GM12874 (cell line): ENCODE results near the gene GNA15.

ENCODE experiments used
- TF ChIP-seq, protein P1 (sequence below): IDR thresholded peaks from 2 replicates; pipeline ENCODE4 v1.5.1; 2011; ENCODE audit warnings: low read depth, mild to moderate bottlenecking, control low read depth, low read length, moderate library complexity; ENCODE audit not compliant: insufficient read depth

Gene GNA15

DNA sequence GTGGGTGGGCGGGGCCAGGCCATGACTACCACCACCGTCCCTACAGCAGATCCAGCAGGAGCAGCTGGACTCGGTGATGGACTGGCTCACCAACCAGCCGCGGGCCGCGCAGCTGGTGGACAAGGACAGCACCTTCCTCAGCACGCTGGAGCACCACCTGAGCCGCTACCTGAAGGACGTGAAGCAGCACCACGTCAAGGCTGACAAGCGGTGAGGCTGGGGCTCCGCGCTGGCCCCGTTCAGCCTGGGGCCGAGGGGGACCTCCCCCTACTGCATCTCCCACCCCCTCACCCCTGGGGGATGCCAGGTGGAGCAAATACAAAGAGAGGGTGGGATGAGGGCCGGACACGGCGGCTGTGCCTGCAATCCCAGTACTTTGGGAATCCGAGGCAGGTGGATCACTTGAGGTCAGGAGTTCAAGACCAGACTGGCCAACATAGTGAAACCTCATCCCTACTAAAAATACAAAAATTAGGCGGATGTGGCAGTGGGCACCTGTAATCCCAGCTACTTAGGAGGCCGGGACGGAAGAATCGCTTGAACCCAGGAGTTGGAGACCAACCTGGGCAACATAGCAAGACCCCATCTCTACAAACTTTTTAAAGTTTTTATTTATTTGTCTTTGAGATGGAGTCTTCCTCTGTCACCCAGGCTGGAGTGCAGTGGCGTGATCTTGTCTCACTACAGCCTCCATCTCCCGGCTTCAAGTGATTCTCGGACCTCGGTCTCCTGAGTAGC lies 70.6 kb downstream of the GNA15 start:
- TF ChIP-seq, protein P1, sequence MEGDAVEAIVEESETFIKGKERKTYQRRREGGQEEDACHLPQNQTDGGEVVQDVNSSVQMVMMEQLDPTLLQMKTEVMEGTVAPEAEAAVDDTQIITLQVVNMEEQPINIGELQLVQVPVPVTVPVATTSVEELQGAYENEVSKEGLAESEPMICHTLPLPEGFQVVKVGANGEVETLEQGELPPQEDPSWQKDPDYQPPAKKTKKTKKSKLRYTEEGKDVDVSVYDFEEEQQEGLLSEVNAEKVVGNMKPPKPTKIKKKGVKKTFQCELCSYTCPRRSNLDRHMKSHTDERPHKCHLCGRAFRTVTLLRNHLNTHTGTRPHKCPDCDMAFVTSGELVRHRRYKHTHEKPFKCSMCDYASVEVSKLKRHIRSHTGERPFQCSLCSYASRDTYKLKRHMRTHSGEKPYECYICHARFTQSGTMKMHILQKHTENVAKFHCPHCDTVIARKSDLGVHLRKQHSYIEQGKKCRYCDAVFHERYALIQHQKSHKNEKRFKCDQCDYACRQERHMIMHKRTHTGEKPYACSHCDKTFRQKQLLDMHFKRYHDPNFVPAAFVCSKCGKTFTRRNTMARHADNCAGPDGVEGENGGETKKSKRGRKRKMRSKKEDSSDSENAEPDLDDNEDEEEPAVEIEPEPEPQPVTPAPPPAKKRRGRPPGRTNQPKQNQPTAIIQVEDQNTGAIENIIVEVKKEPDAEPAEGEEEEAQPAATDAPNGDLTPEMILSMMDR = no peak

GRCh38 chr19:3207461-3208242 lies 71.8 kb downstream of the GNA15 start:
- TF ChIP-seq, protein P1 = no peak

- TF ChIP-seq, protein P1 = no peak
Observed at GRCh38 chr19:3208317-3209207, 72.7 kb downstream of the GNA15 start.

DNA sequence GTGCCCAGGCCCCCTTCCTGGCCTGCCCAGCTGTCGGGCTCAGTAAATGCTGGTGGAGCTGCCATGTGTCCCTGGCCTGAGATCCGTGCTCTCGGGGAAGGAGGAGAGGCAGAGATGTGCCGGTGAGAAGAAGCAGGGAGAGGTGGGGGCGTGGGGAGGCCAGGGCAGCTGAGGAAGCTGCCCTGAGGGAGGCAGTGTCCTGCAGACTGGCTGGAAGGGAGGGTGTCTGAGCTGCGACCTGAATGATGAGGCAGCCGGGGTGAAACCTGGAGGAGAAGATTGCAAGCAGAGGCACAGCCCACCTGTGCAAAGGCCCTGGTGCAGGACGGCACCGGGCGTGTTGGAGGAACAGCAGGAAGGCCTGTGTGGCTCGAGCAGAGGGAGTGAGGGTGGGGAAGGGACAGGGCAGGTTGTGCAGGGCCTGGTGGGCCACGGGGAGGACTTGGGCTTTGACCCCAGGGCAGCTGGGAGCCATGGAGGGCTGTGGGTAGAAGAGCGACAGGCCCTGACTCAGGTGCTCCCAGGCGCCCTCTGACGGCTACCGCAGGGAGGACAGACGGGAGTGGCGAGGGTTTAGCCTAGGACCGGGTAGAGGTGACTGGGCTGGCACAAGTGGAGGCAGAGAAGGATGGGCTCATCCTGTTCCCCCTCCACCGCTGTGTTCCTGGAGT lies 74.6 kb downstream of the GNA15 start:
- TF ChIP-seq, protein P1 = peak; percentile 94

DNA sequence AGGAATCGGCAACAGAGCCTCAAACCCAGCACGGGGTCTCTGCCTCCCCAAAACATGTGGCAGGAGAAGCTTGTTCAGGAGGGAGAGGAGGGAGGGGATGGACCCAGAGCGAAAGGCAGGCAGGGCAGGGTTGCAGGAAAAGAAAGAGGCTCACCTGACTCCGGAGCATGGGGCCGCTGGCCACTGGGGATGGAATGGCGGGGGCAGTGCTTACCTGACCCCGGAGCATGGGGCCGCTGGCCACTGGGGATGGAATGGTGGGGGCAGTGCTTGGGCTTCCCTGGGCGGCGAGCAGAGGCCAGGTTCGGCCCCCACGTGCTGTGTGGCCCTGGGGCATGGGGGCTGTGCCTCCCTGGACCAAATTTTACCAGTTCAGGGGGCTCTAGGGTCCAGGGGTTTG lies 75.4 kb downstream of the GNA15 start:
- TF ChIP-seq, protein P1 = no peak

GRCh38 chr19:3213159-3213558 lies 77.3 kb downstream of the GNA15 start:
- TF ChIP-seq, protein P1 = no peak
